Measurements from ENCODE around the gene RGS5.

GRCh38 chr1:163201906-163202305 is 810 bp downstream of the RGS5 start:
- TF ChIP-seq CTCF (IDR thresholded peaks at IDR 0.05) (no peak), ZFX (IDR thresholded peaks at IDR 0.05; ENCODE audit: borderline replicate concordance) (no peak)

Data from 22Rv1 (cell line).